OCI-LY1 (cell line): ENCODE results near the gene CHST7.

Experiments
- EZH2 ChIP-seq: fragments of 200-600 bp; sonication (generic), shearing (Covaris generic); IDR thresholded peaks from 2 replicates; pipeline ENCODE4 v1.8.0; 2017; ENCODE audit warnings: borderline replicate concordance, mixed run types, mild to moderate bottlenecking, antibody characterized with exemption, low read length, moderate library complexity, mixed read lengths
- TF ChIP-seq, protein P1 (sequence below): fragments of 200-600 bp; sonication (generic), shearing (Covaris generic); IDR thresholded peaks from 2 replicates; pipeline ENCODE4 v1.5.1; 2017; ENCODE audit warnings: mild to moderate bottlenecking, antibody characterized with exemption, low read length, moderate library complexity, mixed read lengths

DNA sequence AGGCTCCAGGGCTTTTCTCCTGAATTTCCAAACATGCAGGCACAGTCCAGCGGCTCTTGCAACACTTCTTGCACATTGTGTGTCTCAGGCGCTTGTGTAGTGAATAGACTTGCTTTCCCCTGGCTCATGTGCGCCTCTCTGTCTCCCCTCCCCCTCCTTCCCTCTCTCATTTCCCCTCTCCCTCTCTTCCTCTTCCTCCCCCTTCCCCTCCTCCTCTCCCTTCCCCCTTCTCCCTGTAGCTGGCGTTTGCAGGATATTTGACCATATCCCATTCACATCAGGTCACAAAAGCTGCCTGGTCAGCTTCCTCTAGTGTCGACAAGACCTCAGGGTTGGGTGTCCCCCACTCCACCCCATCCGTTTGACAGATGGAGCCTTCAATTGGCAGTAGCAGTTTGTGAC lies 2.4 kb downstream of the CHST7 start:
- TF ChIP-seq, protein P1, sequence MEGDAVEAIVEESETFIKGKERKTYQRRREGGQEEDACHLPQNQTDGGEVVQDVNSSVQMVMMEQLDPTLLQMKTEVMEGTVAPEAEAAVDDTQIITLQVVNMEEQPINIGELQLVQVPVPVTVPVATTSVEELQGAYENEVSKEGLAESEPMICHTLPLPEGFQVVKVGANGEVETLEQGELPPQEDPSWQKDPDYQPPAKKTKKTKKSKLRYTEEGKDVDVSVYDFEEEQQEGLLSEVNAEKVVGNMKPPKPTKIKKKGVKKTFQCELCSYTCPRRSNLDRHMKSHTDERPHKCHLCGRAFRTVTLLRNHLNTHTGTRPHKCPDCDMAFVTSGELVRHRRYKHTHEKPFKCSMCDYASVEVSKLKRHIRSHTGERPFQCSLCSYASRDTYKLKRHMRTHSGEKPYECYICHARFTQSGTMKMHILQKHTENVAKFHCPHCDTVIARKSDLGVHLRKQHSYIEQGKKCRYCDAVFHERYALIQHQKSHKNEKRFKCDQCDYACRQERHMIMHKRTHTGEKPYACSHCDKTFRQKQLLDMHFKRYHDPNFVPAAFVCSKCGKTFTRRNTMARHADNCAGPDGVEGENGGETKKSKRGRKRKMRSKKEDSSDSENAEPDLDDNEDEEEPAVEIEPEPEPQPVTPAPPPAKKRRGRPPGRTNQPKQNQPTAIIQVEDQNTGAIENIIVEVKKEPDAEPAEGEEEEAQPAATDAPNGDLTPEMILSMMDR: no peak
- no peak for TF ChIP-seq EZH2
